GM13977 (cell line): ENCODE results near the gene EPC1.

ENCODE experiments used
- DNase-seq: peaks from one replicate; pipeline ENCODE4 v3.0.0; 2012; ENCODE audit warnings: low spot score
- CTCF ChIP-seq: IDR thresholded peaks from 2 replicates; pipeline ENCODE4 v1.5.1; 2012; ENCODE audit warnings: mild to moderate bottlenecking, control low read depth; ENCODE audit not compliant: insufficient read depth; ENCODE audit errors: extremely low read depth, missing control alignments
- in situ Hi-C: fragments of 300-500 bp; cut with MboI; formaldehyde crosslinking; loops from one replicate; pipeline ENCODE4 v1.12.0; 2022; ENCODE audit warnings: low sequenced_read_pairs, low pct_unique_long_range_greater_than_20kb, mixed read lengths, inconsistent platforms; ENCODE audit not compliant: unreplicated experiment

EPC1 gene

GRCh38 chr10:32321016-32321631 lies 25.8 kb downstream of the EPC1 start:
- in situ Hi-C loops = no loop called here
- no peak for TF ChIP-seq CTCF
- no peak for DNase-seq

- no peak for TF ChIP-seq CTCF
- in situ Hi-C loops = no loop called here
- DNase-seq = peak; percentile 23
Measured at GRCh38 chr10:32318476-32318896, 28.5 kb downstream of the EPC1 start.

GRCh38 chr10:32317795-32318357 lies 29.1 kb downstream of the EPC1 start:
- no peak for TF ChIP-seq CTCF
- DNase-seq = peak; percentile 68
- in situ Hi-C loops = no loop called here

- no peak for TF ChIP-seq CTCF
- DNase-seq = no peak
- in situ Hi-C loops = no loop called here
Measured at GRCh38 chr10:32315424-32315823, 31.5 kb downstream of the EPC1 start.

- no peak for TF ChIP-seq CTCF
- in situ Hi-C loops = no loop called here
- DNase-seq = no peak
Measured at GRCh38 chr10:32314588-32314987, 32.4 kb downstream of the EPC1 start.

- DNase-seq = no peak
- TF ChIP-seq CTCF = no peak
- in situ Hi-C loops = no loop called here
Measured at GRCh38 chr10:32308027-32308603, 38.8 kb downstream of the EPC1 start.

GRCh38 chr10:32307609-32308008 lies 39.3 kb downstream of the EPC1 start:
- DNase-seq = no peak
- in situ Hi-C loops = no loop called here
- TF ChIP-seq CTCF = no peak
